Thyroid gland (tissue), 4 donors: ENCODE results near the gene PHYH. TPM values are rescaled to one million over a fixed set of nuclear protein-coding genes. Genes with fewer than 3 reads are reported as not detected.
"Not testable (repeated sequence)": the region's sequence is repeated elsewhere in the genome, so short reads cannot be mapped to it uniquely, and the experiment has no call there.

Experiments
- DNase-seq, 2 donors: peaks; one replicate each; pipeline ENCODE4 v3.0.0-alpha.2; 2019
- H3K27ac ChIP-seq, 3 donors: fragments of 200-600 bp; sonication (generic); 1 replicate in 2 of 3; 2 replicates in 1 of 3; pipeline ENCODE4 v1.5.1; 2016 to 2019; ENCODE audit warnings: mild to moderate bottlenecking in 1 of 3, moderate library complexity in 1 of 3
- H3K27me3 ChIP-seq: fragments of 200-600 bp; sonication (generic); one replicate; pipeline ENCODE4 v1.5.1; 2019
- H3K36me3 ChIP-seq, 2 donors: fragments of 200-600 bp; sonication (generic); one replicate each; pipeline ENCODE4 v1.5.1; 2016 to 2019
- H3K4me1 ChIP-seq, 2 donors: fragments of 200-600 bp; sonication (generic); one replicate each; pipeline ENCODE4 v1.5.1; 2017 to 2019
- H3K4me3 ChIP-seq, 3 donors: fragments of 200-600 bp; sonication (generic); replicated peaks in 1 of 3; 1 replicate in 2 of 3; 2 replicates in 1 of 3; pipeline ENCODE4 v1.5.1; 2016; ENCODE audit warnings: mild to moderate bottlenecking in 1 of 3
- H3K9me3 ChIP-seq: fragments of 200-600 bp; sonication (generic); one replicate; pipeline ENCODE4 v1.5.1; 2017
- POLR2A ChIP-seq, 2 donors: fragments of 450-650 bp; IDR thresholded peaks; one replicate each; pipeline ENCODE4 v1.6.1; 2017; ENCODE audit warnings: antibody characterized with exemption in 2 of 2, mild to moderate bottlenecking in 2 of 2, moderate library complexity in 1 of 2
- WGBS, 2 donors: methylation state at CpG; one replicate each; pipeline ENCODE4 v1.1.5; 2017; 5-methylcytosine and 5-hydroxymethylcytosine counted together
- intact Hi-C: fragments of 100-400 bp; cut with DNase I; formaldehyde crosslinking; loops from one replicate; pipeline ENCODE4 v1.15.1; 2023
- total RNA-seq, 4 donors: library from RNA; depleted of rRNA; stranded (reverse); fragments of >200 nt; gene quantifications; one replicate each; pipeline ENCODE4 v1.2.3, GENCODE V29; 2016
- TF ChIP-seq, protein P1 (sequence below), 6 experiments: fragments of 200-600 bp in 3 of 6; fragments of 450-650 bp in 3 of 6; sonication (generic) in 3 of 6; IDR thresholded peaks; one replicate each; pipeline ENCODE4 v1.5.1; 2016 to 2019; ENCODE audit warnings: antibody characterized with exemption in 6 of 6, mild to moderate bottlenecking in 2 of 6, inconsistent platforms in 1 of 6, moderate library complexity in 1 of 6

PHYH gene
- total RNA-seq, 4 donors from 2014 or later = 48.5 to 86.8 (median 71.4) TPM

DNA sequence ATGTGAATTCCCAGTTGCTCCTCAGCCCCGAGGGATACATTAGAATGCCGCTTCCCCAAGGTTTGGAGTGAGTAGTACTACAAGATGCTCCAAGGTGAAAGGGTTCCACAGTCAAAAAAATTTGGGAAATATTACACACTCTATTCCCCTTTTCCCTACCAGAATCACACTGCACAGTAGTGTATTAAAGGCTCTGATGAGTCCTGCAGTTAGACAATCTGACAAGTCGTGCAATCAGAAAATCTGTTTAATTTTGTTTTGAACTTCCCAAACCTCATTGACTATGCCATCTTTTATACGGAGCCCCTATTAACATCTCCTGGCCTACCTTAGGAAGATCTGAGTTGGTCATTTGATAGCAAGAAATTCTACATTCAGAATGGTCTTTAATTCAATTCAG is 52.1 kb downstream of the PHYH start:
- 93 to 94% methylated on average over 4 of the region's 4 CpGs for WGBS, 2 donors
- Histone ChIP-seq H3K4me1 (no peaks in the 10 kb centered on the region), H3K27me3 (no peaks in the 10 kb centered on the region), H3K36me3 (no peaks in the 10 kb centered on the region), H3K4me3 (no peak overlapping the region), H3K27ac (no peak overlapping the region), H3K9me3 (no peaks in the 10 kb centered on the region)
- DNase-seq = no peak
- intact Hi-C loops = no loop called here
- TF ChIP-seq POLR2A (IDR thresholded peaks at IDR 0.05) = no peak
- TF ChIP-seq, protein P1, sequence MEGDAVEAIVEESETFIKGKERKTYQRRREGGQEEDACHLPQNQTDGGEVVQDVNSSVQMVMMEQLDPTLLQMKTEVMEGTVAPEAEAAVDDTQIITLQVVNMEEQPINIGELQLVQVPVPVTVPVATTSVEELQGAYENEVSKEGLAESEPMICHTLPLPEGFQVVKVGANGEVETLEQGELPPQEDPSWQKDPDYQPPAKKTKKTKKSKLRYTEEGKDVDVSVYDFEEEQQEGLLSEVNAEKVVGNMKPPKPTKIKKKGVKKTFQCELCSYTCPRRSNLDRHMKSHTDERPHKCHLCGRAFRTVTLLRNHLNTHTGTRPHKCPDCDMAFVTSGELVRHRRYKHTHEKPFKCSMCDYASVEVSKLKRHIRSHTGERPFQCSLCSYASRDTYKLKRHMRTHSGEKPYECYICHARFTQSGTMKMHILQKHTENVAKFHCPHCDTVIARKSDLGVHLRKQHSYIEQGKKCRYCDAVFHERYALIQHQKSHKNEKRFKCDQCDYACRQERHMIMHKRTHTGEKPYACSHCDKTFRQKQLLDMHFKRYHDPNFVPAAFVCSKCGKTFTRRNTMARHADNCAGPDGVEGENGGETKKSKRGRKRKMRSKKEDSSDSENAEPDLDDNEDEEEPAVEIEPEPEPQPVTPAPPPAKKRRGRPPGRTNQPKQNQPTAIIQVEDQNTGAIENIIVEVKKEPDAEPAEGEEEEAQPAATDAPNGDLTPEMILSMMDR (IDR thresholded peaks at IDR 0.05) = no peak

DNA sequence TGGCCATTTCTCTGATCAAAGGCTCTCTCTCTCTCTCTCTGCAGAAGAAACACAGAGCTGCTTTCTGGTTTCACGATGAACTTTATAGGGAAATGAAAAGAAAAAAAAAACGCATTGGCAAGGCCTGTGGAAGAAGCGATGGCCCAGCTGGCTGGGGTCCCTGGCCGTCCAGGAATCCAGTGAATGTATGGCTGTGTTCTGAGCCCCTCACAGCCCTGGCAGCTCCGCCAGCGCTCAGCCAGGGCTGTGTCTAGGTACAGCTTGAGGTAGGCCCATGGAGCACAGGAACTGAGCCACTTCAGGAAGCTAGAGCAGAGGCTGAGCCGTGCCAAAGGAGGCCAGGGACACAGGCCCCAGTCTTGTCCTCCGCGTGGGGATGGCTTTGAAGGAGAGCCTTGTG is 52.6 kb downstream of the PHYH start:
- WGBS, 2 donors = 77 to 84% methylated on average over 9 of the region's 9 CpGs
- Histone ChIP-seq H3K36me3 (no peaks in the 10 kb centered on the region), H3K4me1 (no peaks in the 10 kb centered on the region), H3K27ac (no peak overlapping the region), H3K27me3 (no peaks in the 10 kb centered on the region), H3K4me3 (no peak overlapping the region), H3K9me3 (no peaks in the 10 kb centered on the region)
- TF ChIP-seq, protein P1 (IDR thresholded peaks at IDR 0.05) = no peak
- no peak for TF ChIP-seq POLR2A (IDR thresholded peaks at IDR 0.05)
- DNase-seq = no peak
- intact Hi-C loops = no loop called here

DNA sequence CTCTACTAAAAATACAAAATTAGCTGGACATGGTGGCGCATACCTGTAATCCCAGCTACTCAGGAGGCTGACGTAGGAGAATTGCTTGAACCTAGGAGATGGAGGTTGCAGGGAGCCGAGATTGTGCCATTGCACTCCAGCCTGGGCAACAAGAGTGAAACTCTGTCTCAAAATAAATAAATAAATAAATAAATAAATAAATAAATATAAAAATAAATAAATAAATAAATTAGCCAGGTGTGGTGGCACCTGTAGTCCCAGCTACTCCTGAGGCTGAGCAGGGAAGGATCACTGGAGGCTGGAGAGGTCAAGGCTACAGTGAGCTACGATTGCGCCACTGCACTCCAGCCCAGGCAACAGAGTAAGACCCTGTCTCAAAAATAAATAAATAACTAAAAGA is 57.6 kb downstream of the PHYH start:
- H3K27ac ChIP-seq, intact Hi-C loops, H3K4me3 ChIP-seq, H3K4me1 ChIP-seq, H3K27me3 ChIP-seq, H3K36me3 ChIP-seq, DNase-seq, H3K9me3 ChIP-seq: not testable (repeated sequence)
- WGBS, 2 donors = 96 to 98% methylated on average over 5 of the region's 5 CpGs

DNA sequence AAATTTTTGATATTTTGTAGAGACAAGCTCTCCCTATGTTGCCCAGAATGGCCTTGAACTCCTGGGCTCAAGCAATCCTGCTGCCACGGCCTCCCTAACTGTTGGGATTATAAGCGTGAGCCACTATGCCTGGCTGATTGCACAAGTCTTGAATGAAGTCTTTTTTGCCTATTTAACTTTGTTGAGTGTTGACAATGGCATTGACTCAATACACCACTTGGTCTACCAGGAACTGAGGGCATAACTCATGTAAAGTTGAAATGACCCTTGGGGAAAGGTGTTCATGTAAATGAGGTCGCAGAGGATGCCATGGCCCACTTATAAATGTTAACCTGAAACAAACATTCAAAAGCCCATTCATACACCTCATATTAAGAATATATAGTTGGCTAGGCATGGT is 58.3 kb downstream of the PHYH start:
- WGBS, 2 donors = 70 to 90% methylated on average over 3 of the region's 3 CpGs
- no peak overlapping the region for H3K4me3 ChIP-seq
- no peaks in the 10 kb centered on the region for H3K9me3 ChIP-seq
- H3K27me3 ChIP-seq = no peaks in the 10 kb centered on the region
- H3K27ac ChIP-seq = no peak overlapping the region
- TF ChIP-seq POLR2A (IDR thresholded peaks at IDR 0.05) = no peak
- TF ChIP-seq, protein P1 (IDR thresholded peaks at IDR 0.05) = no peak
- intact Hi-C loops = no loop called here
- H3K36me3 ChIP-seq = no peaks in the 10 kb centered on the region
- no peaks in the 10 kb centered on the region for H3K4me1 ChIP-seq
- DNase-seq = no peak

DNA sequence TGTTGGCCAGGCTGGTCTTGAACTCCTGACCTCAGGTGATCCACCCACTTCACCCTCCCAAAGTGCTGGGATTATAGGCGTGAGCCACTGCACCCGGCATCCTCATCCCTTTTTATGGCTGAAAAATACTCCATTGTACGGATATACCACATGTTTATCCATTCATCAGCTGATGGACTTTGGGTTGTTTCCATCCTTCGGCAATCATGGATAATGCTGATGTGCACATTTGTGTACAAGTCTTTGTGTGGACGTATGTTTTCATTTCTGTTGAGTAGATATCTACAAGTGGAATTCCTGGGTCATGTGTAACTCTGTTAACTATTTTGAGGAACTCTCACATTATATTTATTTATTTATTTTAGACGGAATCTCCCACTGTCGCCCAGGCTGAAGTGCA is 59.9 kb downstream of the PHYH start:
- no peak overlapping the region for H3K27ac ChIP-seq
- no peak for DNase-seq
- H3K36me3 ChIP-seq = no peaks in the 10 kb centered on the region
- no peak overlapping the region for H3K4me3 ChIP-seq
- H3K4me1 ChIP-seq = no peaks in the 10 kb centered on the region
- no peak for TF ChIP-seq POLR2A (IDR thresholded peaks at IDR 0.05)
- TF ChIP-seq, protein P1 (IDR thresholded peaks at IDR 0.05) = no peak
- no peaks in the 10 kb centered on the region for H3K27me3 ChIP-seq
- no peaks in the 10 kb centered on the region for H3K9me3 ChIP-seq
- intact Hi-C loops = no loop called here
- 93 to 94% methylated on average over 7 of the region's 7 CpGs for WGBS, 2 donors
